Fibroblast of lung (primary cell): ENCODE data around the gene OR5H14. TPM values are rescaled to one million over a fixed set of nuclear protein-coding genes. Genes with fewer than 3 reads are reported as not detected.

Experiments
- DNase-seq, 2 donors: peaks; one replicate each; pipeline versions ENCODE4 v3.0.0 to v3.0.0-alpha.2; 2010; ENCODE audit warnings: low read depth in 2 of 2
- H2AFZ ChIP-seq: 2 replicates; pipeline ENCODE4 v1.5.1; 2012; ENCODE audit warnings: low read length, control low read depth, inconsistent platforms
- H3K27ac ChIP-seq: 2 replicates; pipeline ENCODE4 v1.5.1; 2011; ENCODE audit warnings: low read length, control low read depth; ENCODE audit not compliant: insufficient read depth
- H3K27me3 ChIP-seq: 2 replicates; pipeline ENCODE4 v1.5.1; 2011; ENCODE audit warnings: mild to moderate bottlenecking, low read length; ENCODE audit not compliant: control insufficient read depth, insufficient read depth
- H3K36me3 ChIP-seq: 2 replicates; pipeline ENCODE4 v1.5.1; 2011; ENCODE audit warnings: low read length; ENCODE audit not compliant: control insufficient read depth, insufficient read depth
- H3K4me1 ChIP-seq: 2 replicates; pipeline ENCODE4 v1.5.1; 2011; ENCODE audit warnings: low read length; ENCODE audit not compliant: control insufficient read depth, insufficient read depth; ENCODE audit errors: extremely low read depth
- H3K4me2 ChIP-seq: 2 replicates; pipeline ENCODE4 v1.5.1; 2011; ENCODE audit warnings: low read length, control low read depth; ENCODE audit not compliant: insufficient read depth; ENCODE audit errors: extremely low read depth
- H3K4me3 ChIP-seq, 4 experiments: fragments of 200-600 bp in 1 of 4; sonication (generic) in 1 of 4; replicated peaks in 1 of 4; 2 replicates each; pipeline ENCODE4 v1.5.1; 2011 to 2016; ENCODE audit warnings: low read length in 4 of 4, low read depth in 3 of 4, mild to moderate bottlenecking in 3 of 4, control low read depth in 2 of 4, inconsistent platforms in 1 of 4, mixed read lengths in 1 of 4; ENCODE audit not compliant: insufficient read depth in 1 of 4; ENCODE audit errors: control extremely low read depth in 1 of 4
- H3K79me2 ChIP-seq: 2 replicates; pipeline ENCODE4 v1.5.1; 2012; ENCODE audit warnings: mild to moderate bottlenecking, low read length, inconsistent platforms; ENCODE audit not compliant: control insufficient read depth, insufficient read depth
- H3K9ac ChIP-seq: 2 replicates; pipeline ENCODE4 v1.5.1; 2011; ENCODE audit warnings: mild to moderate bottlenecking, low read length, control low read depth; ENCODE audit not compliant: insufficient read depth
- H3K9me3 ChIP-seq: 2 replicates; pipeline ENCODE4 v1.5.1; 2012; ENCODE audit warnings: low read depth, low read length; ENCODE audit not compliant: control insufficient read depth, insufficient read depth
- H4K20me1 ChIP-seq: 2 replicates; pipeline ENCODE4 v1.5.1; 2011; ENCODE audit warnings: low read length; ENCODE audit not compliant: control insufficient read depth, insufficient read depth; ENCODE audit errors: extremely low read depth
- CTCF ChIP-seq, 2 donors: IDR thresholded peaks in 1 of 2; conservative IDR thresholded peaks in 1 of 2; 1 replicate in 1 of 2; 2 replicates in 1 of 2; pipeline ENCODE4 v1.5.1; 2011 to 2012; ENCODE audit warnings: low read length in 2 of 2, control low read depth in 1 of 2, inconsistent platforms in 1 of 2, low read depth in 1 of 2, mild to moderate bottlenecking in 1 of 2
- EZH2 ChIP-seq: IDR thresholded peaks from 2 replicates; pipeline ENCODE4 v1.5.1; 2012; ENCODE audit warnings: low read length, control low read depth, mild to moderate bottlenecking; ENCODE audit errors: missing control alignments
- polyA plus RNA-seq, 2 donors: library from polyadenylated mRNA; depleted of rRNA in 1 of 2; stranded (reverse) in 1 of 2; unstranded in 1 of 2; fragments of >200 nt; gene quantifications; 2 replicates each; pipeline ENCODE4 v1.2.1, GENCODE V29; 2011 to 2012; ENCODE audit warnings: missing spikeins in 1 of 2
- total RNA-seq: library from RNA; depleted of rRNA; stranded (reverse); fragments of >200 nt; gene quantifications from 2 replicates; pipeline ENCODE4 v1.2.1, GENCODE V29; 2014

The OR5H14 gene
- total and polyA plus RNA-seq, 2 donors (not counting 1 experiment from before 2014, with no cell fraction given) = not detected

GRCh38 chr3:98172621-98173020 lies 25.3 kb downstream of the OR5H14 start:
- TF ChIP-seq EZH2 (no peak), CTCF (conservative IDR thresholded peaks at IDR 0.05 in 1 of 2, IDR thresholded peaks at IDR 0.05 in 1 of 2; ENCODE audit: low read depth in 1 of 2, low read length in 2 of 2) (no peak)
- no peak overlapping the region for H3K4me3 ChIP-seq
- H2AFZ ChIP-seq = no peak overlapping the region
- H3K4me2 ChIP-seq = no peak overlapping the region
- H3K79me2 ChIP-seq = no peaks in the 10 kb centered on the region
- no peaks in the 10 kb centered on the region for H3K4me1 ChIP-seq
- no peaks in the 10 kb centered on the region for H3K27me3 ChIP-seq
- no peaks in the 10 kb centered on the region for H3K9me3 ChIP-seq
- no peaks in the 10 kb centered on the region for H3K36me3 ChIP-seq
- H3K27ac ChIP-seq = no peak overlapping the region
- H3K9ac ChIP-seq = no peak overlapping the region
- no peaks in the 10 kb centered on the region for H4K20me1 ChIP-seq
- DNase-seq = no peak

DNA sequence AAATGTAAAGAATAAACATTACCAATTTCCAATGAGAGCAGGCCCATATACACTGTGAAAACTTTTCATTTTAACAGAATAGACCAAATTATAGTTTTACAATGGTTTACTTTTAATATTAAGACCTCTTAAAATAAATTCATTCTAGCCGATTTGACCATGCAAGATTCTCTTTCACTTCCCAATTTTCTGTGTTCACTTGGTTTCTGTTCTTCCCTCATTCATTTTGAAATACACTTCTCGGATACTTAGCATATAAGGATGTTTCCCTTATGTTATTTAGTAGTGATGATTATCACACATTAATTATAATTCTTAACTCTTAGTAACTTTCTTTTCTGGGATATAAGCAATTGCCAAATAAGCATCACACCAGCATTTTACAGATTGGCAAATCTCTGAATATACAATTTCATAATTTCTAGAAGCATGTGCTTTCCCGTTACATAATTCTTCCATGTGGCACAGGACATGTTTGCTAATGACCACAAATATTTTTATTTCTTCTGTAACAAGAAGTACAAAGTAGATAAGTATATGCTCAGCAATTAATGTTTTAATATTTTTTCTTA lies 33.1 kb downstream of the OR5H14 start:
- Histone ChIP-seq H3K4me1 (no peaks in the 10 kb centered on the region), H2AFZ (no peak overlapping the region), H3K9me3 (no peaks in the 10 kb centered on the region), H3K27ac (no peak overlapping the region), H3K79me2 (no peaks in the 10 kb centered on the region), H3K4me2 (no peak overlapping the region), H3K36me3 (no peaks in the 10 kb centered on the region), H3K27me3 (no peaks in the 10 kb centered on the region), H4K20me1 (no peaks in the 10 kb centered on the region), H3K9ac (no peak overlapping the region), H3K4me3 (no peak overlapping the region)
- DNase-seq = no peak
- TF ChIP-seq EZH2 (no peak), CTCF (conservative IDR thresholded peaks at IDR 0.05 in 1 of 2, IDR thresholded peaks at IDR 0.05 in 1 of 2; ENCODE audit: low read depth in 1 of 2, low read length in 2 of 2) (no peak)

- Histone ChIP-seq H4K20me1 (no peaks in the 10 kb centered on the region), H3K27ac (no peak overlapping the region), H3K36me3 (no peaks in the 10 kb centered on the region), H2AFZ (no peak overlapping the region), H3K27me3 (no peaks in the 10 kb centered on the region), H3K4me2 (no peak overlapping the region), H3K9ac (no peak overlapping the region), H3K4me1 (no peaks in the 10 kb centered on the region), H3K4me3 (no peak overlapping the region), H3K9me3 (no peaks in the 10 kb centered on the region), H3K79me2 (no peaks in the 10 kb centered on the region)
- no peak for DNase-seq
- TF ChIP-seq CTCF (conservative IDR thresholded peaks at IDR 0.05 in 1 of 2, IDR thresholded peaks at IDR 0.05 in 1 of 2; ENCODE audit: low read depth in 1 of 2, low read length in 2 of 2) (no peak), EZH2 (no peak)
Observed at GRCh38 chr3:98182196-98182595, 34.9 kb downstream of the OR5H14 start.
